ENCODE measurements around the gene GPR137. TPM values are rescaled to one million over a fixed set of nuclear protein-coding genes. Genes with fewer than 3 reads are reported as not detected.

The GPR137 gene
- total and polyA plus RNA-seq, 9 of the 15 experiments (the other 6 are each of a cell fraction or from before 2014, with no cell fraction given), result 0.32 to 26.7 (median 10.7) TPM

- TF ChIP-seq PPARD (CRISPR knock-in tag; IDR thresholded peaks at IDR 0.05) (no peak), ZNF592 (IDR thresholded peaks at IDR 0.05) (0 out of 2 replicates have a peak, but pooled peaks have one; percentile 70), DLX4 (CRISPR knock-in tag; IDR thresholded peaks at IDR 0.05) (no peak), ESRRA (IDR thresholded peaks at IDR 0.05; ENCODE audit: borderline replicate concordance, low read depth) (peak; percentile 83), ZBTB26 (CRISPR knock-in tag; IDR thresholded peaks at IDR 0.05) (no peak), ZNF431 (CRISPR knock-in tag; IDR thresholded peaks at IDR 0.05) (no peak), ZNF766 (CRISPR knock-in tag; conservative IDR thresholded peaks at IDR 0.05) (no peak; the same call in 1 of the 2 replicates), SRSF9 (IDR thresholded peaks at IDR 0.05; ENCODE audit: borderline replicate concordance, low read depth, low read length) (no peak), CXXC5 (CRISPR knock-in tag; IDR thresholded peaks at IDR 0.05) (no peak), E2F3 (CRISPR knock-in tag; IDR thresholded peaks at IDR 0.05) (no peak), MEF2A (IDR thresholded peaks at IDR 0.05; ENCODE audit: control insufficient read depth, low read depth, low read length) (no peak), ZNF398 (CRISPR knock-in tag; IDR thresholded peaks at IDR 0.05) (no peak), TBP (optimal IDR thresholded peaks at IDR 0.05; ENCODE audit: low read depth, low read length) (no peak), WHSC1 (IDR thresholded peaks at IDR 0.05; ENCODE audit: low read length) (no peak), GTF3C2 (IDR thresholded peaks at IDR 0.05; ENCODE audit: borderline replicate concordance, extremely low read depth, insufficient read length) (peak; percentile 82)
Observed at GRCh38 chr11:64268893-64269539, 16.6 kb upstream of the GPR137 start (continued).
